B cell (primary cell): Measurements from ENCODE around the gene GNAT3. TPM values are rescaled to one million over a fixed set of nuclear protein-coding genes. Genes with fewer than 3 reads are reported as not detected.

Experiments used
- ATAC-seq: fragments of 200-7000 bp; cut with Tn5 transposase; one replicate; pipeline ENCODE4 v1.10.0; 2021; ENCODE audit warnings: low read depth, mild to moderate bottlenecking, moderate number of reproducible peaks, moderate library complexity
- CTCF ChIA-PET: fragments of 350-600 bp; sonication (Branson Sonifier 250); formaldehyde crosslinking; loops from one replicate; lab custom pipeline; 2021; ENCODE audit warnings: antibody characterized with exemption, inconsistent platforms; lab: Charles Lee
- POLR2A ChIA-PET: fragments of 350-600 bp; sonication (Branson Sonifier 250); formaldehyde crosslinking; loops from one replicate; lab custom pipeline; 2021; ENCODE audit warnings: antibody characterized with exemption; lab: Charles Lee
- DNase-seq: peaks from one replicate; pipeline ENCODE4 v3.0.0; 2013
- H2AFZ ChIP-seq: 2 replicates; pipeline ENCODE4 v1.6.1; 2012; ENCODE audit warnings: mild to moderate bottlenecking, low read depth, low read length; ENCODE audit not compliant: insufficient read depth, poor library complexity, severe bottlenecking
- H3K27ac ChIP-seq, 2 donors: 1 replicate in 1 of 2; 2 replicates in 1 of 2; pipeline ENCODE4 v1.5.1; 2012 to 2013; ENCODE audit warnings: low read length in 2 of 2, mild to moderate bottlenecking in 2 of 2, moderate library complexity in 1 of 2
- H3K27me3 ChIP-seq, 4 experiments: fragments of 200-600 bp in 1 of 4; sonication (generic) in 1 of 4; replicated peaks in 1 of 4; 1 replicate in 2 of 4; 2 replicates in 2 of 4; pipeline versions ENCODE4 v1.6.1 to v1.7.0; 2013 to 2016; ENCODE audit warnings: low read length in 3 of 4, mild to moderate bottlenecking in 2 of 4, mixed read lengths in 1 of 4, moderate library complexity in 1 of 4; ENCODE audit not compliant: insufficient read depth in 4 of 4, control insufficient read depth in 3 of 4; ENCODE audit errors: control extremely low read depth in 1 of 4
- H3K36me3 ChIP-seq, 2 experiments: replicated peaks in 1 of 2; 1 replicate in 1 of 2; 2 replicates in 1 of 2; pipeline versions ENCODE4 v1.6.1 to v1.7.1; 2013; ENCODE audit warnings: low read length in 1 of 2; ENCODE audit not compliant: insufficient read depth in 2 of 2, control insufficient read depth in 1 of 2; ENCODE audit errors: control extremely low read depth in 1 of 2, extremely low read depth in 1 of 2
- H3K4me1 ChIP-seq, 2 donors: fragments of 200-600 bp in 1 of 2; sonication (generic) in 1 of 2; 1 replicate in 1 of 2; 2 replicates in 1 of 2; pipeline versions ENCODE4 v1.5.1 to v1.6.1; 2013 to 2017; ENCODE audit warnings: low read length in 2 of 2; ENCODE audit not compliant: control insufficient read depth in 2 of 2, insufficient read depth in 2 of 2
- H3K4me2 ChIP-seq: replicated peaks from 2 replicates; pipeline ENCODE3; 2012; ENCODE audit warnings: mild to moderate bottlenecking, low read depth, low read length; ENCODE audit not compliant: poor library complexity, severe bottlenecking
- H3K4me3 ChIP-seq, 5 experiments: fragments of 200-600 bp in 1 of 5; sonication (generic) in 1 of 5; 1 replicate in 3 of 5; 2 replicates in 2 of 5; pipeline versions ENCODE4 v1.5.1 to v1.7.0; 2011 to 2016; ENCODE audit warnings: low read length in 4 of 5, mild to moderate bottlenecking in 4 of 5, low read depth in 2 of 5, control low read depth in 1 of 5, moderate library complexity in 1 of 5; ENCODE audit not compliant: insufficient read depth in 1 of 5; ENCODE audit errors: control extremely low read depth in 1 of 5, extremely low read depth in 1 of 5
- H3K79me2 ChIP-seq: fragments of 200-600 bp; sonication (generic); one replicate; pipeline ENCODE4 v1.6.0; 2016; ENCODE audit warnings: low read length; ENCODE audit not compliant: control insufficient read depth, insufficient read depth
- H3K9ac ChIP-seq: fragments of 200-600 bp; sonication (generic); 2 replicates; pipeline ENCODE4 v1.6.1; 2017; ENCODE audit warnings: mild to moderate bottlenecking, low read length, moderate library complexity
- H3K9me3 ChIP-seq, 3 donors: one replicate each; pipeline versions ENCODE4 v1.6.1 to v1.7.1; 2013; ENCODE audit warnings: low read length in 2 of 3; ENCODE audit not compliant: control insufficient read depth in 2 of 3, insufficient read depth in 1 of 3; ENCODE audit errors: control extremely low read depth in 1 of 3
- H4K20me1 ChIP-seq: 2 replicates; pipeline ENCODE4 v1.6.0; 2012; ENCODE audit warnings: mild to moderate bottlenecking, low read length; ENCODE audit not compliant: insufficient read depth, control insufficient read depth, poor library complexity, severe bottlenecking
- H3K27ac Mint-ChIP-seq: one replicate; pipeline ENCODE4 v1.8.0; 2021; ENCODE audit warnings: mixed read lengths
- H3K27me3 Mint-ChIP-seq: one replicate; pipeline ENCODE4 v1.8.0; 2021; ENCODE audit warnings: mixed read lengths
- H3K4me1 Mint-ChIP-seq: one replicate; pipeline ENCODE4 v1.8.0; 2021; ENCODE audit warnings: mixed read lengths
- H3K4me3 Mint-ChIP-seq: one replicate; pipeline ENCODE4 v1.8.0; 2021; ENCODE audit warnings: mixed read lengths
- H3K9me3 Mint-ChIP-seq: one replicate; pipeline ENCODE4 v1.8.0; 2022; ENCODE audit warnings: mixed read lengths; ENCODE audit not compliant: insufficient read depth
- EZH2 ChIP-seq: IDR thresholded peaks from 2 replicates; pipeline ENCODE4 v1.6.1; 2012; ENCODE audit warnings: borderline replicate concordance, low read depth, mild to moderate bottlenecking, moderate library complexity, low read length; ENCODE audit not compliant: insufficient read depth, poor library complexity, severe bottlenecking
- WGBS: methylation state at CpG from one replicate; pipeline ENCODE4 v1.1.5; 2013; ENCODE audit warnings: missing lambda C conversion rate; ENCODE audit not compliant: insufficient coverage; 5-methylcytosine and 5-hydroxymethylcytosine counted together
- intact Hi-C: fragments of 100-400 bp; cut with micrococcal nuclease; formaldehyde crosslinking; loops from one replicate; pipeline ENCODE4 v1.10.0; 2022
- polyA plus RNA-seq: library from polyadenylated mRNA; depleted of rRNA; stranded (reverse); fragments of >200 nt; gene quantifications from 2 replicates; pipeline ENCODE4 v1.2.3, GENCODE V29; 2012
- total RNA-seq, 2 donors: library from RNA; stranded (reverse); fragments of 120-200 nt in 1 of 2; gene quantifications; 1 replicate in 1 of 2; 2 replicates in 1 of 2; pipeline versions ENCODE4 v1.2.3 to v1.2.4, GENCODE V29; 2013 to 2022
- TF ChIP-seq, protein P1 (sequence below): fragments of 200-600 bp; IDR thresholded peaks from one replicate; pipeline ENCODE4 v1.8.0; 2022; ENCODE audit warnings: antibody characterized with exemption, mild to moderate bottlenecking

GNAT3 gene
- total and polyA plus RNA-seq, 2 donors (not counting 1 experiment from before 2014, with no cell fraction given): not detected

DNA sequence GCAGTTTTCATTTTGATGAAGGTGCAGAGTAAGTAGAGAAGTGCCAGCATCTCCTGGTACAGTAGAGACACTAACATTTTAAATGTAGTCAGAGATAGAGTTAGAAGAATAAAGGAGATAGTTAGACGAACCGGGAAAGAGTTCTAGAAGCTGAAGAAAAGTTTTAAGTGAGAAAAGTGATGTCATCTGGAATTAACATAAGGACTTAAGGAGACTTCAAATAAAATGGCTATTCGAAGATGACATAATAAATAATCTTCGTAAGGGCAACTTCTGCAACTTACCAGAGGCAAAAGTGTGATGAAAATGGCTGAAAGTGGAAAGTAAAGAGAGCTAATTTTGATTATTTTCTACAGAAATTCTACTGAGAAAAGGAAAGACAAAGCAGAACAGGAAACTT, 20.4 kb downstream of the GNAT3 start:
- ATAC-seq: no peak
- Histone ChIP-seq H3K79me2 (no peaks in the 10 kb centered on the region), H3K4me2 (no peak overlapping the region), H3K4me1 (no peaks in the 10 kb centered on the region), H3K27me3 (no peaks in the 10 kb centered on the region), H3K9ac (no peak overlapping the region), H3K36me3 (no peaks in the 10 kb centered on the region), H4K20me1 (no peaks in the 10 kb centered on the region), H3K9me3 (no peaks in the 10 kb centered on the region), H3K4me3 (no peak overlapping the region), H2AFZ (no peak overlapping the region), H3K27ac (no peak overlapping the region)
- Mint-ChIP-seq H3K4me1 (no peaks in the 10 kb centered on the region), H3K4me3 (no peak overlapping the region), H3K27ac (no peak overlapping the region), H3K9me3 (no peaks in the 10 kb centered on the region), H3K27me3 (no peaks in the 10 kb centered on the region)
- ChIA-PET POLR2A (no interaction called here), CTCF (no interaction called here)
- no peak for DNase-seq
- TF ChIP-seq, protein P1, sequence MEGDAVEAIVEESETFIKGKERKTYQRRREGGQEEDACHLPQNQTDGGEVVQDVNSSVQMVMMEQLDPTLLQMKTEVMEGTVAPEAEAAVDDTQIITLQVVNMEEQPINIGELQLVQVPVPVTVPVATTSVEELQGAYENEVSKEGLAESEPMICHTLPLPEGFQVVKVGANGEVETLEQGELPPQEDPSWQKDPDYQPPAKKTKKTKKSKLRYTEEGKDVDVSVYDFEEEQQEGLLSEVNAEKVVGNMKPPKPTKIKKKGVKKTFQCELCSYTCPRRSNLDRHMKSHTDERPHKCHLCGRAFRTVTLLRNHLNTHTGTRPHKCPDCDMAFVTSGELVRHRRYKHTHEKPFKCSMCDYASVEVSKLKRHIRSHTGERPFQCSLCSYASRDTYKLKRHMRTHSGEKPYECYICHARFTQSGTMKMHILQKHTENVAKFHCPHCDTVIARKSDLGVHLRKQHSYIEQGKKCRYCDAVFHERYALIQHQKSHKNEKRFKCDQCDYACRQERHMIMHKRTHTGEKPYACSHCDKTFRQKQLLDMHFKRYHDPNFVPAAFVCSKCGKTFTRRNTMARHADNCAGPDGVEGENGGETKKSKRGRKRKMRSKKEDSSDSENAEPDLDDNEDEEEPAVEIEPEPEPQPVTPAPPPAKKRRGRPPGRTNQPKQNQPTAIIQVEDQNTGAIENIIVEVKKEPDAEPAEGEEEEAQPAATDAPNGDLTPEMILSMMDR: no peak
- TF ChIP-seq EZH2: no peak
- intact Hi-C loops: no loop called here
- WGBS: 95% methylated on average over 4 of the region's 4 CpGs

DNA sequence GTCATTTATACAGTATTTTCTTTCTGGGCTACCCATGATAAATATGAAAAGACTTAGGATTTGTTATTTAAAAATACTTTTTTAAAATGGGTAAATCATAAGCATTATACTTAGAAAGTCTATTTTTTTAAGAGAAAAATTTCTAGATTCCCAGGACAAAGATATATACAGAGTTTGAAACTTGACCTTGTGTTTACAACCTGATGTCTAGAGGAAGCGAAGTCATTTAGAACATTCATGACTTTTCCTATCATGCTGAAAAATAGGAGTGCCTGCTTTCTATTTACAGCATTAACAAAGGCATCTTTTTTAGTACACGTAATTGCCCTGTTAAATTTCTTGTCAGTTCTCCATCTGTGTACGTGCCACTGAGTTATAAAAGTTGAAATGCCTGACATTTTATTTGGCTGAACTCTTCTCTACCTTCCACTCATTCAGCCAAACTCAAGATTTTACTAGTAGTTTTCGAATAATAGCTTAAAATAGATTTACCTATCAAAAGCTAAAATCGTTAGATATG, 23.0 kb downstream of the GNAT3 start:
- POLR2A ChIA-PET: no interaction called here
- no CpG with 5 or more reads among the region's 5 CpGs for WGBS
- H3K27me3 Mint-ChIP-seq: no peaks in the 10 kb centered on the region

More for the DNA sequence above, 23.0 kb downstream of the GNAT3 start:
- H3K4me1 Mint-ChIP-seq: no peaks in the 10 kb centered on the region
- no peaks in the 10 kb centered on the region for H3K9me3 Mint-ChIP-seq
- H2AFZ ChIP-seq: no peak overlapping the region
- CTCF ChIA-PET: no interaction called here
- H3K27ac ChIP-seq: no peak overlapping the region
- H3K27me3 ChIP-seq: no peaks in the 10 kb centered on the region
- DNase-seq: no peak
- intact Hi-C loops: no loop called here
- no peak overlapping the region for H3K9ac ChIP-seq
- no peaks in the 10 kb centered on the region for H3K9me3 ChIP-seq
- ATAC-seq: no peak
- H3K27ac Mint-ChIP-seq: no peak overlapping the region
- no peak overlapping the region for H3K4me3 ChIP-seq
- no peak for TF ChIP-seq EZH2
- TF ChIP-seq, protein P1: no peak
- H3K79me2 ChIP-seq: no peaks in the 10 kb centered on the region
- no peaks in the 10 kb centered on the region for H4K20me1 ChIP-seq
- no peaks in the 10 kb centered on the region for H3K36me3 ChIP-seq
- H3K4me1 ChIP-seq: no peaks in the 10 kb centered on the region
- H3K4me3 Mint-ChIP-seq: no peak overlapping the region
- no peak overlapping the region for H3K4me2 ChIP-seq
